ENCODE data around the gene CHAF1B.
"Not testable (repeated sequence)": the region's sequence is repeated elsewhere in the genome, so short reads cannot be mapped to it uniquely, and the experiment has no call there.

Gene CHAF1B

DNA sequence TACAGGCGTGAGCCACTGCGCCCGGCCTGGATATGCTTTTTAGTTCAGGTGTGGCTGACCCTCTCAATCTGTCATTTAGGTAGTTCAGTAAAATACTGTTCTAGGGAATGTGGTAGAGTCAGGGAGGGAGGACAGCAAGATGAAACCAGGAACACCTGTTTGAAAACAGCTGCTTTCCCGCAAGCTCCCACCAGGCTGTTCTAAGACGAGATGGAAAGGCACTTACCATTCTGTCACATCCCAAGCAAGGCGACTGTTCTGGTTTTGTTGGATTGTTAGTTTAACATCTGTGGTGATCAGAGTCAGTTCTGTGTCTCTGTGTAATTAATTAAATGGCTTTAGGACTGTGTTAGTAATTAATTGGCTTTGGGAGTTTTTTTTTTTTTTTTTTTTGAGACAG, 2.9 kb downstream of the CHAF1B start:
- TF ChIP-seq, protein P1, sequence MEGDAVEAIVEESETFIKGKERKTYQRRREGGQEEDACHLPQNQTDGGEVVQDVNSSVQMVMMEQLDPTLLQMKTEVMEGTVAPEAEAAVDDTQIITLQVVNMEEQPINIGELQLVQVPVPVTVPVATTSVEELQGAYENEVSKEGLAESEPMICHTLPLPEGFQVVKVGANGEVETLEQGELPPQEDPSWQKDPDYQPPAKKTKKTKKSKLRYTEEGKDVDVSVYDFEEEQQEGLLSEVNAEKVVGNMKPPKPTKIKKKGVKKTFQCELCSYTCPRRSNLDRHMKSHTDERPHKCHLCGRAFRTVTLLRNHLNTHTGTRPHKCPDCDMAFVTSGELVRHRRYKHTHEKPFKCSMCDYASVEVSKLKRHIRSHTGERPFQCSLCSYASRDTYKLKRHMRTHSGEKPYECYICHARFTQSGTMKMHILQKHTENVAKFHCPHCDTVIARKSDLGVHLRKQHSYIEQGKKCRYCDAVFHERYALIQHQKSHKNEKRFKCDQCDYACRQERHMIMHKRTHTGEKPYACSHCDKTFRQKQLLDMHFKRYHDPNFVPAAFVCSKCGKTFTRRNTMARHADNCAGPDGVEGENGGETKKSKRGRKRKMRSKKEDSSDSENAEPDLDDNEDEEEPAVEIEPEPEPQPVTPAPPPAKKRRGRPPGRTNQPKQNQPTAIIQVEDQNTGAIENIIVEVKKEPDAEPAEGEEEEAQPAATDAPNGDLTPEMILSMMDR (IDR thresholded peaks at IDR 0.05; ENCODE audit: borderline replicate concordance, control extremely low read depth, extremely low read depth, insufficient read depth, missing control alignments), result no peak
- in situ Hi-C loops (cut with MboI; ENCODE audit: low sequenced_read_pairs, unreplicated experiment), result no loop called here
- DNase-seq (ENCODE audit: low spot score), result no peak

GRCh38 chr21:36388835-36389234, 3.6 kb downstream of the CHAF1B start:
- DNase-seq (ENCODE audit: low spot score), result no peak
- TF ChIP-seq, protein P1 (IDR thresholded peaks at IDR 0.05; ENCODE audit: borderline replicate concordance, control extremely low read depth, extremely low read depth, insufficient read depth, missing control alignments), result no peak
- in situ Hi-C loops (cut with MboI; ENCODE audit: low sequenced_read_pairs, unreplicated experiment), result no loop called here

DNA sequence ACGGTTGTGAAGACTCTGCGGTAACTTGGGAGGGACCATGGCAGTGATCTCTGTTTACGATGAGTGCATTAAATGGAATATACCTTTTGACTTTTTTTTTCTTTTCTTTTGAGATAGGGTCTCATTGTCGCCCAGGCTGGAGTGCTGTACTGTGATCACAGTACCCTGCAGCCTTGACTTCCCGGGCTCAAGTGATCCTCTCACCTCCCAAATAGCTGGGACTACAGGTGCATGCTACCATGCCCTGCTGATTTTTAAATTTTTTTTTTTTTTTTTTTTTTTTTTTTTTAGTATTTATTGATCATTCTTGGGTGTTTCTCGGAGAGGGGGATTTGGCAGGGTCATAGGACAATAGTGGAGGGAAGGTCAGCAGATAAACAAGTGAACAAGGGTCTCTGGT, 6.5 kb downstream of the CHAF1B start:
- in situ Hi-C loops (cut with MboI; ENCODE audit: low sequenced_read_pairs, unreplicated experiment); DNase-seq (ENCODE audit: low spot score): not testable (repeated sequence)

- TF ChIP-seq, protein P1 (IDR thresholded peaks at IDR 0.05; ENCODE audit: borderline replicate concordance, control extremely low read depth, extremely low read depth, insufficient read depth, missing control alignments), result no peak
- no peak for DNase-seq (ENCODE audit: low spot score)
- in situ Hi-C loops (cut with MboI; ENCODE audit: low sequenced_read_pairs, unreplicated experiment), result no loop called here
These were observed 10.3 kb downstream of the CHAF1B start for GRCh38 chr21:36395353-36396111.

DNA sequence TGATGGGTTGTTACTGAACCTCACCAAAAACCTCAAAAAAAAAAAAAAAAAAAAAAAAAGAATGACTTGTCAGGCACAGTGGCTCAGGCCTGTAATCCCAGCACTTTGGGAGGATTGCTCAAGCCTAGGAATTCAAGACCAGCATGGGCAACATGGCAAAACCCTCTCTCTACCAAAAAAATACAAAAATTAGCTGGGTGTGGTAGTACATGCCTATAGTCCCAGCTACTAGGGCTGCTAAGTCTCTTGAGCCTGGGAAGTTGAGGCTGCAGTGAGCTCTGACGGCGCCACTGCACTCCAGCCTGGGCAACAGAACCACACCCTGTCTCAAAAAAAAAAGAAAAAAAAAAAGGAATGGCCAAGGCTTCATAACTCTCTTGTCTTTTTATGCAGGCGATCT, 11.1 kb downstream of the CHAF1B start:
- DNase-seq (ENCODE audit: low spot score), result no peak
- in situ Hi-C loops (cut with MboI; ENCODE audit: low sequenced_read_pairs, unreplicated experiment), result no loop called here
- TF ChIP-seq, protein P1 (IDR thresholded peaks at IDR 0.05; ENCODE audit: borderline replicate concordance, control extremely low read depth, extremely low read depth, insufficient read depth, missing control alignments), result no peak

- DNase-seq (ENCODE audit: low spot score), result no peak
- in situ Hi-C loops (cut with MboI; ENCODE audit: low sequenced_read_pairs, unreplicated experiment), result no loop called here
- TF ChIP-seq, protein P1 (IDR thresholded peaks at IDR 0.05; ENCODE audit: borderline replicate concordance, control extremely low read depth, extremely low read depth, insufficient read depth, missing control alignments), result no peak
These were observed 11.8 kb downstream of the CHAF1B start for GRCh38 chr21:36396971-36397370.

DNA sequence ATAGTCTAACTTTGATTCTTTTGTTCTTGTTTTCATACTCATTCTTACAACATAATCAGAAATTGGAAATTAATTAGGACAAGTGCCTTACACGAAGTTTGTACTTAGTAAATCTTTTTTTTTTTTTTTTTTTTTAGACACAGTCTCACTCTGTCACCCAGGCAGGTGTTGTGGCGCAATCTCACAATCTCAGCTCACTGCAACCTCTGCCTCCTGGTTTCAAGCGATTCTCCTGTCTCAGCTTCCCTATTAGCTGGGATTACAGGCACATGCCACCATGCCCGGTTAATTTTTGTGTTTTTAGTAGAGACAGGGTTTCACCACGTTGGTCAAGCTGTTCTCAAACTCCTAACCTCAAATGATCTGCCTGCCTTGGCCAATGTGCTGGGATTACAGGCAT, 12.4 kb downstream of the CHAF1B start:
- in situ Hi-C loops (cut with MboI; ENCODE audit: low sequenced_read_pairs, unreplicated experiment), result no loop called here
- no peak for DNase-seq (ENCODE audit: low spot score)
- TF ChIP-seq, protein P1 (IDR thresholded peaks at IDR 0.05; ENCODE audit: borderline replicate concordance, control extremely low read depth, extremely low read depth, insufficient read depth, missing control alignments), result no peak

DNA sequence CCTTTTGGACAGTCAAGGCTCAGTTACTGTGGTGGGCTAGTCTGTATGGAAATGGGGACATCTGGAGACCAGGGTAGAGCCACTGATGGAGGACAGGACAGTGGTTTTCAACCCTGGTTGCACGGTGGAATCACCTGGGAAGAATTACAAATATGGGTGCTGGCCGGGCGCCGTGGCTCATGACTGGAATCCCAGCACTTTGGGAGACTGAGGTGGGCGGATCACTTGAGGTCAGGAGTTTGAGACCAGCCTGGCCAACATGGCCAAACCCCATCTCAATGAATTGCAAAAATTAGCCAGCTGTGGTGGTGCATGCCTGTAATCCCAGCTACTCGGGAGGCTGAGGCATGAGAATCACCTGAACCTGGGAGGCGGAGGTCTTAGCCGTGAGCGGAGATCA, 14.5 kb downstream of the CHAF1B start:
- DNase-seq (ENCODE audit: low spot score); in situ Hi-C loops (cut with MboI; ENCODE audit: low sequenced_read_pairs, unreplicated experiment): not testable (repeated sequence)
